NCI-H128 (cell line): ENCODE data around the gene FILIP1.
"Not testable (repeated sequence)": the region's sequence is repeated elsewhere in the genome, so short reads cannot be mapped to it uniquely, and the experiment has no call there.

ENCODE experiments used
- DNase-seq: peaks from one replicate; lab custom pipeline; 2025; ENCODE audit not compliant: unreplicated experiment; lab: John Stamatoyannopoulos, UW

The FILIP1 gene

GRCh38 chr6:75450903-75451302, 42.7 kb downstream of the FILIP1 start:
- no peak for DNase-seq

DNA sequence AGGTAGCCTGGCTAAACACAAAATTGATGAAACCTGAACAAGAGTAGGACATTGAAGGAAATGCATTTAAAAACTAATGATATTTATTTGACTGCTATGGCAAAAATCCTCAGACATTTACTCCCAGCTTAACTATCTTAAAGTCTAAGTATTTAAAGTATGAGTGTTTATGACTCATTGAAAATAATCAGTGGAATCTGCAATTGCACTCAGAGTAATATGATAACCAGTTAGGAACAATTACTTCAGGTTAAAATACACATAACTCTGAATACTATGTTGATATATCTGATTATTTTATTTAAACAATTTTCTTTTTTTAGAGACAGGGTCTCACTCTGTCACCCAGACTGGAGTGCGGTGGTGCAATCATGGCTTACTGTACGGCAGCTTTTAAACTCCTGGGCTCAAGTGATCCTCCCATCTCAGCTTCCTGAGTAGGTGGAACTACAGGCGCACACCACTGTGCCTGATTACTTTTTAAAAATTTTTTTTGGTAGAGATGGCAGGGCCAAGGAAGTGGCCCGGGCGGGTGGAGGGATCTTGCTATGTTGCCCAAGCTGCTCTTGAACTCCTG, 43.9 kb downstream of the FILIP1 start:
- DNase-seq, result no peak

DNA sequence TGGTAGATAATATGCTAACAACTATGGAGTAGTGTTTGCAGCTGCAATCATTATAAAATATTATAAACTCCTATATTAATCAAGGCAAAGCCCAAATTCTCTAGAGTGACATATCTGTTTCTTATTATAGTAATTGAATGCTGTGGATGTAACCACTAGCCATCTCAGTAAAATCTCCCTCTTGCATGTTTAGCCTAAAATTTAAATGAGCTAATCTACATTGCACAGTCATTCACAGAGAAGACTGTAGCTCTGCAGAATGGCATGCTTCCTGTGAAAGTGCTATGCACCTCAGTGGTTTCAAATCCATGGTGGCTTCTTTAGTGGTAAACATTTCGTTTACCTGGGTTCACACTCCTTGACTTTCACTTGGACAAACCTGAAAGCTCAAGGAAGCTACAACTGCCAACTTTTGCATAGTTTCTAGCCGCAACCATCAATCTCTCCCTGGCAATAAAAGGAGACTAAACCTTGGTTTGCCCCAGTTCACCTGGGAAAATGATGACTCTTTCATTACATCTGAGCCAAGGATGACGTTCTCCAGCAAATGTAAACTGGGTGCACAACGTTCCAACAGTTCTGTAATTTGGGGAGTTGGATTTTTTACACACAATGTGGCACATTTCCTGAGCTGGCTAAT, 47.2 kb downstream of the FILIP1 start:
- DNase-seq, result no peak

- DNase-seq, result no peak
These were observed 47.9 kb downstream of the FILIP1 start for GRCh38 chr6:75445738-75446137.

DNA sequence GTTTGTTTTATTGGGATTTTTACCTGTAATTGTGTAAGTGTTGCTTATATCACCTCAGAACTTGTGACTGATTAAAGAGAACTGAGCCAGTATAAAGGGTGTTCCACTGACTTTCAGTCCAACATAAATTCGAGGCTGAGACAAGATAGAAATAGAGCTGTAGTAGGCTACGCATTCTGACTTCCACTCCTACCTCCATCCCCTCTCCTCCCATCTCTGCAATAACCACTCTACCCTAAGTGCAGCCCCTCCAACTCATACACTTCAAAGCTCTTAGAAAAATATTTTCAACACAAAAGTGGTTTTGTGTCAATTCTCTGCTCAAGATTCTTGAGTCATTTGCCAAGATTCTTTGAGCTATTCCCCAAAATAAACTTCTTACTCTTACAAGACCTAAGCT, 48.7 kb downstream of the FILIP1 start:
- DNase-seq, result no peak

DNA sequence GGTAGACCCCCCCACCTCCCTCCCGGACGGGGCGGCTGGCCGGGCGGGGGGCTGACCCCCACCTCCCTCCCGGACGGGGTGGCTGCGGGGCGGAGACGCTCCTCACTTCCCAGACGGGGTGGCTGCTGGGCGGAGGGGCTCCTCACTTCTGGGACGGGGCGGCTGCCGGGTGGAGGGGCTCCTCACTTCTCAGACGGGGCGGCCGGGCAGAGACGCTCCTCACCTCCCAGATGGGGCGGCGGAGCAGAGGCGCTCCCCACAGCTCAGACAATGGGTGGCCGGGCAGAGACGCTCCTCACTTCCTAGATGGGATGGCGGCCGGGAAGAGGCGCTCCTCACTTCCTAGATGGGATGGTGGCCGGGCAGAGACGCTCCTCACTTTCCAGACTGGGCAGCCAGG, 51.7 kb downstream of the FILIP1 start:
- DNase-seq, result not testable (repeated sequence)

DNA sequence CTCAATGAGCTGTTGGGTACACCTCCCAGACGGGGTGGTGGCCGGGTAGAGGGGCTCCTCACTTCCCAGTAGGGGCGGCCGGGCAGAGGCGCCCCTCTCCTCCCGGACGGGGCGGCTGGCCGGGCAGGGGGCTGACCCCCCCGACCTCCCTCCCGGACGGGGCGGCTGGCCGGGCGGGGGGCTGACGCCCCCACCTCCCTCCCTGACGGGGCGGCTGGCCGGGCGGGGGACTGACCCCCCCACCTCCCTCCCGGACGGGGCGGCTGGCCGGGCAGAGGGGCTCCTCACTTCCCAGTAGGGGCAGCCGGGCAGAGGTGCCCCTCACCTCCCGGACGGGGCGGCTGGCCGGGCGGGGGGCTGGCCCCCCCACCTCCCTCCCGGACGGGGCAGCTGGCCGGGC, 52.1 kb downstream of the FILIP1 start:
- not testable (repeated sequence) for DNase-seq

GRCh38 chr6:75438442-75439116, 55.0 kb downstream of the FILIP1 start:
- no peak for DNase-seq

GRCh38 chr6:75438013-75438431, 55.6 kb downstream of the FILIP1 start:
- no peak for DNase-seq

DNA sequence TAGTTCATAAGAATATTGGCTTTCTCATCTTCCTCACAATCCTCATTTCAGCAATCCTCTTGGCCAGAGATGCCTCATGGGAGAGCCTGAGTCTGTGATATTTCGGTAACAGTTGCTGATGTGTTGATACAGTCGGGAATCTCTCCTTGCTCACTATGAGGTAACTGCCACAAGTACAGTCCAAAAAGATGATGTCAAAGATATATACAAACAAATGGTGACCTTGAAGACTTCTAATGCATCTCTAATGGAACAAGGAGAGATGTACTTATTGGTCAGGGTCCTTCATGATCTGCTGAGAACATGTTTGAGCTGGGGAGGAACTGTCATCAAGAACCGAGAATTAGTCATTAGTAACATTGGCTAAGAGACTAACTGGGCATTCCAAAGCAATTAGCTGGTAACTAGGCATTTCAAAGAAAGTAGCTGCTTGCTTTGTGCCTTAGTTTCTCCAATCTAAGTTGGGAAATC, 56.1 kb downstream of the FILIP1 start:
- no peak for DNase-seq

DNA sequence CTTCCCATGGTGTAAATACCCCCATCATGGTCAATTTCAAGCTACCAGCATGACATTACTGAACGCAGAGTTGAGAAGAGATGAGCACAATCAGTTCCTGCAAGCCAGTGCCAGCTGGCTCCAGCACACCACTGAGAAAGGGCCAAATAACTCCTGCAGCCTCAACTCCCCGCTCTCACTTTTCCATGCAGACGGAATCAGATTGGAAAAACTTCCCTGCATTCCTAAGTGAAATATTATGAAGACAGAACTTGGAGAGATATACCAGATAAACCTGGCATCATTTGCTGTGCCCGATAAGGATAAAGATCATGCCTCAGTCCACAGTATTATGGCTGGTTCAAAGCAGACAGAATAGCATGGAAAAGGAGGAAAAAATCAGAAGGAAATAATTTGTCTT, 56.7 kb downstream of the FILIP1 start:
- no peak for DNase-seq

DNA sequence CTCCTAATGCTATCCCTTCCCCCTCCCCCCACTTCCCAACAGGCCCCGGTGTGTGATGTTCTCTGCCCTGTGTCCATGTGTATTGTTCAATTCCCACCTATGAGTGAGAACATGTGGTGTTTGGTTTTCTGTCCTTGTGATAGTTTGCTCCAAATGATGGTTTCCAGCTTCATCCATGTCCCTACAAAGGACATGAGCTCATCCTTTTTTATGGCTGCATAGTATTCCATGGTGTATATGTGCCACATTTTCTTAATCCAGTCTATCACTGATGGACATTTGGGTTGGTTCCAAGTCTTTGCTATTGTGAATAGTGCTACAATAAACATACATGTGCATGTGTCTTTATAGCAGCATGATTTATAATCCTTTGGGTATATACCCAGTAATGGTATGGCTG, 60.8 kb downstream of the FILIP1 start:
- not testable (repeated sequence) for DNase-seq

- DNase-seq, result no peak
These were observed 62.2 kb downstream of the FILIP1 start for GRCh38 chr6:75431379-75431778.

DNA sequence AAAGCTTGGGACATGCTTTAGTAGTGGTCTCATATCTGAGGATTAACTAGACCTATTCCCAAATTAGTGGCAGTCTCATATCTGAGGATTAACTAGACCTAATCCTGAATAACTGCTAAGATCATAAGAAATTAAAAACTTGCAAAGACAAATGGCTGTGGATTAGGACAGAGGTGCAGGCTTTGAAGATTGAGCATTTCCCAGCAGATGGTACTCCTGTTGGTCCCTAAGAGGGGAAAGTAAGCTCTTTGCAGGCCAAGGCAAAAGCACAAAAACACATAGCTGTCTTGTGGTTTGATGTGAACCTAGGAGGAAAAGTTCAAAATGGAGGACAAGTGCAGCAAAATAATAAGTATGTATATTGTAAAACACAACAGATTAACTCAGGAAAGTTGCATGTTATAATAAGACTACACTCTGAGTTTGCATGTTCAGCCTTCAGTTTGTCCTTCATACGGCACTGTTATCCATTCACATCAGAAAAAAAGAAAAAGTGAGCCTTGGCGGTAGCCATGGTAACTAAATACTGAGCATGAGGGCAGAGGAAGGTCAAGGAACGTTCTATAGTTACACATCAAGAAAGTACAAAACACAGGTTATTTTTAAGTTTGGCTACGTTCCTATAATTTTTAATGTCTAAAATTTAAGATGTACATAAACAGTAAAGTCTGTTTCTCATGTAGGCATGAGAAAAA, 62.8 kb downstream of the FILIP1 start:
- no peak for DNase-seq

- no peak for DNase-seq
These were observed 64.4 kb downstream of the FILIP1 start for GRCh38 chr6:75429061-75429703.

- DNase-seq, result no peak
These were observed 65.4 kb downstream of the FILIP1 start for GRCh38 chr6:75428204-75428603.

DNA sequence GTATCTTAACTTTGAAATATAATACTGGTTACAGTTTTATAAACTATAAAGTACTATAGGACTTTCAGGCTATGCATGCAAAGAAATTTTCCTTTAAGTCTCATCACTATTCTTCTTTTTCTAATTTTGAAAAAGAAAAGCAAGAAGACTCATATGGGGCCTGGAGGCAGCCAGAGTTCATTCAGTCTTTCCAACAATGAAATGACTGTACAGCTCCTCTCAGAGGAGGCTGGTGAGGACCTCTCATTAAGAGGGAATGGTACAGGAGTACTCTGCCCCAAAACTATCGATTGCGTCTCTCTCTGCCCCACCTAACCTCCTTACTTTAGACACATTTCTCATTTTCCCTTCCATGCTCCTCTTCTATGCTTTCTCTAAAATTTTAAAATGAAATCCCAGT, 66.3 kb downstream of the FILIP1 start:
- DNase-seq, result no peak

DNA sequence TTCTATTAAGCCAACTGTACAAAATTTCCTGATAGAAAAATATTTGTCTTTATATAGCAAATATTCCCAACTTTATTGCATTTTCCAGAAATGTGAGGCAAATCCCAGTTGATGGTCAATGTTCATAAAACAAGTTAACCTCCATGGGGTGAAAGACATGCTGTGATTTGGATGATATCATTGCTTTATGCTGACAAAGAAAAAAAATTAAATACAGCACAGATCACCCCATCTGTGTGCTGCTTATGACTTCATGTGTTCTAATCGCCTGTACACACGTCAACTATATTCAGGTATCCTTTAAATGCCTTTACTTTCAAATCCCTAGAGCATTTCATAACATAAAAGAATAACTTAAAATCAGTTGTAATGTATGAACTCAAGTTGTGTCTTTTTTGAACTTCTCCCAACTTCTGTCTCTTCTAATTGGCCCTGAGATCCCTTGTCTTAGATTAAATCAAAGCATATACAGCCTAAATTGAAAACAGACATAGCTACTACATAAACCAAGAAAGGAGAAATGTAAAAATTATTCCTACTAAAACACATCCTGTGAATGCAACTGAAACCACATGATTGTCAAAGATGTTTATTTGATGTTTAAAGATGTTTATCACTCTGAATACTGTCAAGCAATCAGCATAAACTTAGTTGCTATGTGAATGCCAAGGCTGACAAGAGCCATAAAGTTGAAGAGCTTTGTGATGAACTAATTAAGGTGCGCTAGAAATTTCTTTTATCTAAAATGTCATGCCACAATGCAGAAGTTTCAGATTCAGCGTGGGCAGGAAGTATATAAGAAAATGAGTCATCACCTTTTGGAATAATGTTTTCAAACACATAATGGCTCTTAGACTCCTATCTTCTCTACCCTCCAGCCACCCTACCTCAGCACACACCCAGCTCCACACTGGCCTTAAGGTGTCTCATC, 68.7 kb downstream of the FILIP1 start:
- DNase-seq, result no peak

DNA sequence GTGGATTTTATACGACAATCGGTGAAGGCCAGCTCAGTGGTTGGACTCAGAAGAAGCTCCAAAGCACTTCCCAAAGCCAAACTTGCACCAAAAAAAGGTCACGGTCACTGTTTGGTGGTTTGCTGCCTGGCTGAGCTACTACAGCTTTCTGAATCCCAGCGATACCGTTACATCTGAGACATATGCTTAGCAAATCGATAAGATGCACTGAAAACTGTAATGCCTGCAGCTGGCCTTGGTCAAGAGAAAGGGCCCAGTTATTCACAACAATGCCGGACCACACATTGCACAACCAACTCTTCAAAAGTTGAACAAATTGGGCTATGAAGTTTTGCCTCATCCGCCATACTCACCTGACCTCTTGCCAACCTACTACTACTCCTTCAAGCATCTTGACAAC, 70.2 kb downstream of the FILIP1 start:
- no peak for DNase-seq

DNA sequence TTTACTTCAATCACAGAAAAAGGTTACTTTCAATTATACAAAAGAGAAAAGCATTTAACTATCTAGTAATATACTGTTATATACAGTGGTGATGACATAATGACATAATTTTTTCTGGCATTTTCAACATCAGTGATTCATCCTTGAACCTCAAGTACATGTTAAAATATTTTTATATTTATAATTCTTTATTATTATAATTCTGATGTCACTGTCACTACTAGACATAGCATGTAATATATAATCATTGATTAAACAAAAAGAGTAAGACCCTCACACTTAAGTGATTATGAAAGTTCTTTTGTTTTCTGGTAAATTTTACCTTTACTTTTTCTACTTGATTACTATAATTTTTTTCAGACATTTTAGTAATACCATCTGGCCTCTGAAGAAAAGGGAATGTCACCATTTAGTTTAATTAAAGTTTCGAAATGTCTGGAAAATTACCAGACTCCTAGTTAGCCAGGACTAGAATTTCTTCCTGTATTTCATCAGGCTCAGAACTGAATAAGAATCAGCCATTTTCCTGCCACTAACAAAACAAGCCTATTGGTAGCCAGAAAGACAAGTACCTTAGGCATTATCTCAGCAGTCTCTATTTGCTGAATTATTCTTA, 71.5 kb downstream of the FILIP1 start:
- DNase-seq, result no peak
